GM12878 (cell line): ENCODE measurements around the gene PTPRJ. TPM values are rescaled to one million over a fixed set of nuclear protein-coding genes. Genes with fewer than 3 reads are reported as not detected.

Experiments used
- ATAC-seq: fragments of 200-7000 bp; cut with Tn5 transposase; 3 replicates; pipeline ENCODE4 v1.9.1; 2020; ENCODE audit warnings: mild to moderate bottlenecking, moderate library complexity
- BruUV-seq: library from RNA; stranded (reverse); fragments of 400-500 nt; replicated peaks from 2 replicates; lab custom pipeline; 2021; lab: Mats Ljungman, UMichigan
- CTCF ChIA-PET: fragments of 300-600 bp; sonication (Branson Sonifier 250); formaldehyde crosslinking; extraction: SDS; loops from one replicate; lab custom pipeline; 2021; ENCODE audit warnings: inconsistent platforms; lab: Yijun Ruan, JAX
- POLR2A ChIA-PET: fragments of 350-600 bp; formaldehyde crosslinking; extraction: SDS; loops from one replicate; lab custom pipeline; 2021; ENCODE audit warnings: inconsistent platforms; lab: Charles Lee
- RAD21 ChIA-PET: fragments of 300-600 bp; sonication (Branson Sonifier 250); formaldehyde crosslinking; loops from one replicate; lab custom pipeline; 2023; ENCODE audit warnings: antibody characterized with exemption; ENCODE audit not compliant: unreplicated experiment; lab: Charles Lee
- SMC1A ChIA-PET: fragments of 300-600 bp; sonication (Branson Sonifier 250); formaldehyde crosslinking; loops from one replicate; lab custom pipeline; 2023; ENCODE audit not compliant: unreplicated experiment, uncharacterized antibody; lab: Charles Lee
- DNase-seq: peaks from one replicate; pipeline ENCODE4 v3.0.0-alpha.2; 2011; ENCODE audit warnings: low read depth, low spot score
- FAIRE-seq: peaks from 3 replicates; lab custom pipeline; 2011; peaks lifted over from hg19 to GRCh38; lab: Jason Lieb, UNC
- H2AFZ ChIP-seq: 2 replicates; pipeline ENCODE4 v1.6.0; 2011; ENCODE audit warnings: low read depth, low read length, control low read depth; ENCODE audit not compliant: control insufficient read depth
- H3K27ac ChIP-seq: 2 replicates; pipeline ENCODE4 v1.5.1; 2011; ENCODE audit warnings: control low read depth; ENCODE audit not compliant: control insufficient read depth, insufficient read depth
- H3K27me3 ChIP-seq, 2 experiments: replicated peaks in 1 of 2; 2 replicates each; pipeline versions ENCODE4 v1.6.0 to v1.6.1; 2011; ENCODE audit warnings: low read length in 1 of 2; ENCODE audit not compliant: control insufficient read depth in 2 of 2, insufficient read depth in 2 of 2
- H3K36me3 ChIP-seq, 2 experiments: 2 replicates each; pipeline ENCODE4 v1.5.1; 2011; ENCODE audit warnings: low read length in 1 of 2; ENCODE audit not compliant: control insufficient read depth in 2 of 2, insufficient read depth in 2 of 2
- H3K4me1 ChIP-seq: 2 replicates; pipeline ENCODE4 v1.6.1; 2011; ENCODE audit warnings: mild to moderate bottlenecking, low read length, moderate library complexity, mixed read lengths; ENCODE audit not compliant: control insufficient read depth, insufficient read depth
- H3K4me2 ChIP-seq: 2 replicates; pipeline ENCODE4 v1.6.0; 2011; ENCODE audit warnings: control low read depth; ENCODE audit not compliant: control insufficient read depth, insufficient read depth
- H3K4me3 ChIP-seq: fragments of 200-600 bp; sonication (generic); 2 replicates; pipeline ENCODE4 v1.5.1; 2016
- H3K79me2 ChIP-seq: 2 replicates; pipeline ENCODE4 v1.6.0; 2011; ENCODE audit warnings: low read length; ENCODE audit not compliant: control insufficient read depth, insufficient read depth
- H3K9ac ChIP-seq: 2 replicates; pipeline ENCODE4 v1.8.0; 2011; ENCODE audit warnings: low read length, control low read depth, mixed read lengths; ENCODE audit not compliant: control insufficient read depth, insufficient read depth
- H3K9me3 ChIP-seq: replicated peaks from 3 replicates; pipeline ENCODE4 v1.5.1; 2011; ENCODE audit warnings: mild to moderate bottlenecking, low read length; ENCODE audit not compliant: control insufficient read depth, insufficient read depth
- H4K20me1 ChIP-seq: 2 replicates; pipeline ENCODE4 v1.6.0; 2011; ENCODE audit not compliant: control insufficient read depth, insufficient read depth
- BCL11A ChIP-seq: IDR thresholded peaks from 2 replicates; pipeline ENCODE4 v1.6.1; 2011; ENCODE audit warnings: low read depth, low read length
- EED ChIP-seq: sonication (generic); IDR thresholded peaks from 2 replicates; pipeline ENCODE4 v1.6.1; 2016; ENCODE audit warnings: antibody characterized with exemption, low read depth
- MTA2 ChIP-seq: fragments of 450-650 bp; IDR thresholded peaks from 2 replicates; pipeline ENCODE4 v1.6.1; 2016; ENCODE audit warnings: low read depth, mild to moderate bottlenecking, moderate library complexity
- NFYB ChIP-seq: IDR thresholded peaks from 2 replicates; pipeline ENCODE4 v1.6.1; 2011; ENCODE audit warnings: low read depth, mild to moderate bottlenecking, low read length, improper control_type of control experiment, moderate library complexity; ENCODE audit not compliant: insufficient read depth
- SMAD5 ChIP-seq: IDR thresholded peaks from 2 replicates; pipeline ENCODE4 v1.6.1; 2016; ENCODE audit warnings: antibody characterized with exemption, low read depth
- SREBF1 ChIP-seq: IDR thresholded peaks from 2 replicates; pipeline ENCODE4 v1.6.1; 2012; ENCODE audit warnings: mild to moderate bottlenecking, low read length
- SREBF2 ChIP-seq: IDR thresholded peaks from 2 replicates; pipeline ENCODE4 v1.6.1; 2012; ENCODE audit warnings: mild to moderate bottlenecking, low read length
- TARDBP ChIP-seq: IDR thresholded peaks from 2 replicates; pipeline ENCODE4 v1.6.1; 2016; ENCODE audit warnings: borderline replicate concordance
- YBX1 ChIP-seq: fragments of 450-650 bp; IDR thresholded peaks from 2 replicates; pipeline ENCODE4 v1.6.1; 2016; ENCODE audit warnings: antibody characterized with exemption
- ZBTB40 ChIP-seq: fragments of 450-650 bp; IDR thresholded peaks from 2 replicates; pipeline ENCODE4 v1.6.1; 2016; ENCODE audit warnings: mild to moderate bottlenecking, moderate library complexity, borderline replicate concordance
- ZNF687 ChIP-seq: fragments of 450-650 bp; IDR thresholded peaks from 2 replicates; pipeline ENCODE4 v1.6.1; 2017; ENCODE audit warnings: mild to moderate bottlenecking, moderate library complexity
- in situ Hi-C: fragments of 300-500 bp; cut with MboI; formaldehyde crosslinking; loops from 9 replicates; pipeline ENCODE4 v1.14.3; 2018; ENCODE audit warnings: mixed read lengths
- intact Hi-C: fragments of 100-400 bp; cut with micrococcal nuclease; formaldehyde crosslinking; loops from one replicate; pipeline ENCODE4 v1.14.2; 2022; ENCODE audit not compliant: unreplicated experiment
- polyA plus RNA-seq, 11 experiments: library from polyadenylated mRNA; depleted of rRNA in 4 of 11; unstranded in 6 of 11; stranded (reverse) in 5 of 11; fragments of >200 nt; fragmentation: Nextera tagmentation in 4 of 11; fragmentation: Illumina TruSeq in 1 of 11; extraction: Ambion mirVana in 4 of 11; extraction: Trizol in 1 of 11; gene quantifications; 1 replicate in 1 of 11; 2 replicates in 10 of 11; pipeline versions ENCODE4 v1.2.1 to v1.2.3, GENCODE V29; 2011 to 2016; ENCODE audit warnings: inconsistent platforms in 2 of 11, missing spikeins in 2 of 11, low read depth in 1 of 11
- total RNA-seq, 4 experiments: library from RNA; depleted of rRNA in 3 of 4; stranded (reverse); fragments of >200 nt in 3 of 4; fragmentation: Illumina TruSeq in 1 of 4; extraction: Trizol in 1 of 4; gene quantifications; 2 replicates each; pipeline versions ENCODE4 v1.2.1 to v1.2.3, GENCODE V29; 2013 to 2021
- TF ChIP-seq, protein P1 (sequence below): IDR thresholded peaks from 2 replicates; pipeline ENCODE4 v1.6.1; 2011; ENCODE audit warnings: low read depth, low read length, improper control_type of control experiment, borderline replicate concordance
- TF ChIP-seq, protein P2 (sequence below), 3 experiments: IDR thresholded peaks in 2 of 3; conservative IDR thresholded peaks in 1 of 3; 2 replicates each; pipeline ENCODE4 v1.5.1; 2011; ENCODE audit warnings: low read depth in 3 of 3, low read length in 3 of 3, mild to moderate bottlenecking in 3 of 3, control low read depth in 2 of 3, moderate library complexity in 2 of 3, inconsistent platforms in 1 of 3, mixed read lengths in 1 of 3; ENCODE audit not compliant: control insufficient read depth in 2 of 3, insufficient read depth in 1 of 3; ENCODE audit errors: extremely low read depth in 1 of 3

PTPRJ gene
- total and polyA plus RNA-seq, 10 of the 15 experiments (the other 5 are each of a cell fraction or from before 2014, with no cell fraction given) = 0.22 to 22.4 (median 7.4) TPM

- no peak for FAIRE-seq
- TF ChIP-seq YBX1 (no peak), BCL11A (no peak), SREBF2 (no peak), ZNF687 (no peak), NFYB (no peak), EED (no peak), TARDBP (no peak), SMAD5 (no peak), ZBTB40 (no peak), MTA2 (no peak), SREBF1 (no peak)
- TF ChIP-seq, protein P1, sequence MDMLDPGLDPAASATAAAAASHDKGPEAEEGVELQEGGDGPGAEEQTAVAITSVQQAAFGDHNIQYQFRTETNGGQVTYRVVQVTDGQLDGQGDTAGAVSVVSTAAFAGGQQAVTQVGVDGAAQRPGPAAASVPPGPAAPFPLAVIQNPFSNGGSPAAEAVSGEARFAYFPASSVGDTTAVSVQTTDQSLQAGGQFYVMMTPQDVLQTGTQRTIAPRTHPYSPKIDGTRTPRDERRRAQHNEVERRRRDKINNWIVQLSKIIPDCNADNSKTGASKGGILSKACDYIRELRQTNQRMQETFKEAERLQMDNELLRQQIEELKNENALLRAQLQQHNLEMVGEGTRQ = no peak
- TF ChIP-seq, protein P2, sequence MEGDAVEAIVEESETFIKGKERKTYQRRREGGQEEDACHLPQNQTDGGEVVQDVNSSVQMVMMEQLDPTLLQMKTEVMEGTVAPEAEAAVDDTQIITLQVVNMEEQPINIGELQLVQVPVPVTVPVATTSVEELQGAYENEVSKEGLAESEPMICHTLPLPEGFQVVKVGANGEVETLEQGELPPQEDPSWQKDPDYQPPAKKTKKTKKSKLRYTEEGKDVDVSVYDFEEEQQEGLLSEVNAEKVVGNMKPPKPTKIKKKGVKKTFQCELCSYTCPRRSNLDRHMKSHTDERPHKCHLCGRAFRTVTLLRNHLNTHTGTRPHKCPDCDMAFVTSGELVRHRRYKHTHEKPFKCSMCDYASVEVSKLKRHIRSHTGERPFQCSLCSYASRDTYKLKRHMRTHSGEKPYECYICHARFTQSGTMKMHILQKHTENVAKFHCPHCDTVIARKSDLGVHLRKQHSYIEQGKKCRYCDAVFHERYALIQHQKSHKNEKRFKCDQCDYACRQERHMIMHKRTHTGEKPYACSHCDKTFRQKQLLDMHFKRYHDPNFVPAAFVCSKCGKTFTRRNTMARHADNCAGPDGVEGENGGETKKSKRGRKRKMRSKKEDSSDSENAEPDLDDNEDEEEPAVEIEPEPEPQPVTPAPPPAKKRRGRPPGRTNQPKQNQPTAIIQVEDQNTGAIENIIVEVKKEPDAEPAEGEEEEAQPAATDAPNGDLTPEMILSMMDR (IDR thresholded peaks at IDR 0.05 in 2 of 3, conservative IDR thresholded peaks at IDR 0.05 in 1 of 3; ENCODE audit: control insufficient read depth in 2 of 3, extremely low read depth in 1 of 3, insufficient read depth in 1 of 3, low read depth in 3 of 3, low read length in 3 of 3) = no peak
Measured at GRCh38 chr11:48138222-48138621, 157.9 kb downstream of the PTPRJ start.

More at GRCh38 chr11:48138222-48138621, 157.9 kb downstream of the PTPRJ start:
- no peaks in the 10 kb centered on the region for H3K4me1 ChIP-seq
- ChIA-PET SMC1A (no interaction called here), CTCF (no interaction called here), RAD21 (no interaction called here), POLR2A (no interaction called here)
- no peaks in the 10 kb centered on the region for H4K20me1 ChIP-seq
- no peak overlapping the region for H3K9ac ChIP-seq
- DNase-seq (no peak), ATAC-seq (no peak)
- no peaks in the 10 kb centered on the region for H3K27me3 ChIP-seq
- intact Hi-C loops (no loop called here), in situ Hi-C loops (no loop called here)
- no TSS peak for BruUV-seq
- H3K36me3 ChIP-seq = peaks cover 0 to 6% of the 10 kb centered on the region in 2 experiments; a peak in 1 of 4 replicates
- H3K27ac ChIP-seq = no peak overlapping the region
- no peak overlapping the region for H3K4me3 ChIP-seq
- H3K79me2 ChIP-seq = no peaks in the 10 kb centered on the region
- no peak overlapping the region for H3K4me2 ChIP-seq
- H2AFZ ChIP-seq = no peak overlapping the region
- no peaks in the 10 kb centered on the region for H3K9me3 ChIP-seq
